Activated T-cell treated with anti-CD3 and anti-CD28 coated beads, Interleukin-2, amount 50 U/mL, for 72 hours (primary cell): ENCODE measurements around the gene FAM219B. TPM values are rescaled to one million over a fixed set of nuclear protein-coding genes. Genes with fewer than 3 reads are reported as not detected.
"Not testable (repeated sequence)": the region's sequence is repeated elsewhere in the genome, so short reads cannot be mapped to it uniquely, and the experiment has no call there.

Experiments
- ATAC-seq, 2 donors: fragments of 150-1000 bp; cut with Tn5 transposase; replicated peaks in 1 of 2; 2 replicates each; pipeline ENCODE4 v1.10.0; 2021; ENCODE audit warnings: moderate library complexity in 2 of 2, mild to moderate bottlenecking in 1 of 2
- DNase-seq, 2 donors: peaks; one replicate each; pipeline ENCODE4 v3.0.0; 2021 to 2022; ENCODE audit warnings: mixed read lengths in 1 of 2
- H3K27ac Mint-ChIP-seq: one replicate; pipeline ENCODE4 v1.8.0; 2022; ENCODE audit warnings: mild to moderate bottlenecking, moderate library complexity, mixed read lengths
- H3K27me3 Mint-ChIP-seq: one replicate; pipeline ENCODE4 v1.8.0; 2022; ENCODE audit warnings: low read depth, mixed read lengths
- H3K36me3 Mint-ChIP-seq, 2 donors: one replicate each; pipeline ENCODE4 v1.8.0; 2022; ENCODE audit warnings: mixed read lengths in 2 of 2, mild to moderate bottlenecking in 1 of 2; ENCODE audit not compliant: insufficient read depth in 2 of 2
- H3K4me1 Mint-ChIP-seq: one replicate; pipeline ENCODE4 v1.8.0; 2022; ENCODE audit warnings: low read depth, mixed read lengths
- H3K4me3 Mint-ChIP-seq, 2 donors: one replicate each; pipeline ENCODE4 v1.8.0; 2022; ENCODE audit warnings: mild to moderate bottlenecking in 2 of 2, mixed read lengths in 2 of 2, moderate library complexity in 2 of 2
- H3K9me3 Mint-ChIP-seq, 2 donors: one replicate each; pipeline ENCODE4 v1.8.0; 2022; ENCODE audit warnings: mixed read lengths in 2 of 2
- total RNA-seq, 2 donors: library from RNA; stranded (reverse); gene quantifications; one replicate each; pipeline ENCODE4 v1.2.3, GENCODE V29; 2022

FAM219B gene
- total RNA-seq, 2 donors from 2014 or later: 88.3 to 90.1 TPM

DNA sequence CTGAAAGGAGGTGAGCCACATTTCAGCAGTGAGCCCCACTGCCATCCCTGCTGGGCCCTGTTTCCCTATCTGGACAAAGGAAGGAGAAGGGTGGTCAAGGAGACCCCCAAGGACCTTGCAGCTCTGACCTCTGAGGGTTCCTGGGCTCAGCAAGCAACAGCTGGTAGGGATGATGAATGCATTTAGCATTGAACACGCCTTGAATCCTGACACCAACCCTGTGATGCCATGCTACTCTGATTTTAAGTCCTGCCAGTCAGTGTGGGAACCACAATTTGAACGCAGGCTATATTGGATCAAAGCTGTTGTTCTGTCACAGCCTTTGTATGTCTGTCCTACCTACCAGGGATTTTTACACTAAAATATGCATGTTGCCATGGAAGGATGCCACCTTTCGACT, 10.3 kb downstream of the FAM219B start:
- H3K36me3 Mint-ChIP-seq: peaks cover 2 to 13% of the 10 kb centered on the region in 2 donors
- no peak overlapping the region for H3K27ac Mint-ChIP-seq
- no peaks in the 10 kb centered on the region for H3K27me3 Mint-ChIP-seq
- ATAC-seq (no peak), DNase-seq (no peak)
- H3K9me3 Mint-ChIP-seq: no peaks in the 10 kb centered on the region
- no peak overlapping the region for H3K4me3 Mint-ChIP-seq
- H3K4me1 Mint-ChIP-seq: peaks cover 32% of the 10 kb centered on the region

DNA sequence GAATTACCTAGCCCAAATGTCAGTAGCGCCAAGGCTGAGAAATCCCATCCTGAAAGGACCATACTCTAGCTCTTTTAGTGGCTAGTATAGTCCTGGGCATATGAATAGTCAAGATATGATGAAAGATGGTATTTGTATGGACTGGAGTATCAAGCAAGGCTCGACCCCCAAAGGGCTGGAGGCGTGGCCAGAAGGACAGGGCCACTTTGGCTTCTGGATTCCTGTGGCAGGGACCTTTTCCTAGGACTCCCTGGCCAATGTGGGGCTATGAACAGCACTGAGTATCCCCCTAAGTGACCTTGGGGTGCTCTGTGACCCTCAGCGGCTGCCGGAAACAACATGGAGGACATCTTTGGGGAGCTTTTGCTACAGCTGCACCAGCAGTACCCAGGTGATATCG, 10.8 kb downstream of the FAM219B start:
- no peak overlapping the region for H3K4me3 Mint-ChIP-seq
- H3K27me3 Mint-ChIP-seq: no peaks in the 10 kb centered on the region
- H3K4me1 Mint-ChIP-seq: peaks cover 32% of the 10 kb centered on the region
- no peak overlapping the region for H3K27ac Mint-ChIP-seq
- no peak for ATAC-seq
- peaks cover 2 to 13% of the 10 kb centered on the region in 2 donors for H3K36me3 Mint-ChIP-seq
- no peaks in the 10 kb centered on the region for H3K9me3 Mint-ChIP-seq
- no peak for DNase-seq

DNA sequence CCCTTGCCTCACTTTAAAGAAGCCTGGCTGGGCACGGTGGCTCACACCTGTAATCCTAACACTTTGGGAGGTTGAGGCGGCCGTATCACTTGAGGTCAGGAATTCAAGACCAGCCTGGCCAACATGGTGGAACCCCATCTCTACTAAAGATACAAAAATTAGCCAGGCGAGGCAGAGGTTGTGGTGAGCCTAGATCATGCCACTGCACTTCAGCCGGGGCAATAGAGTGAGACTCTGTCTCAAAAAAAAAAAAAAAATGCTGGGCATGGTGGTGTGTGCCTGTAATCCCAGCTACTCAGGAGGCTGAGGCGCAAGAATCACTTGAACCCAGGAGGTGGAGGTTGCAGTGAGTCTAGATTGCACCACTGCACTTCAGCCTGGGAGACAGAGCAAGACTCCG, 12.3 kb downstream of the FAM219B start:
- H3K36me3 Mint-ChIP-seq, H3K27me3 Mint-ChIP-seq, H3K9me3 Mint-ChIP-seq, DNase-seq, ATAC-seq, H3K27ac Mint-ChIP-seq, H3K4me3 Mint-ChIP-seq: not testable (repeated sequence)
- peaks cover 43% of the 10 kb centered on the region for H3K4me1 Mint-ChIP-seq

GRCh38 chr15:74893627-74894026, 13.0 kb downstream of the FAM219B start:
- Mint-ChIP-seq H3K4me1 (peaks cover 50% of the 10 kb centered on the region), H3K27me3 (no peaks in the 10 kb centered on the region), H3K4me3 (peak overlapping the region in 1 of 2 donors; percentile 63), H3K27ac (peak overlapping the region; percentile 98), H3K36me3 (peaks cover 0 to 7% of the 10 kb centered on the region in 2 donors), H3K9me3 (no peaks in the 10 kb centered on the region)
- ATAC-seq (peak; percentile 33 to 49), DNase-seq (peak; percentile 35 to 39)

DNA sequence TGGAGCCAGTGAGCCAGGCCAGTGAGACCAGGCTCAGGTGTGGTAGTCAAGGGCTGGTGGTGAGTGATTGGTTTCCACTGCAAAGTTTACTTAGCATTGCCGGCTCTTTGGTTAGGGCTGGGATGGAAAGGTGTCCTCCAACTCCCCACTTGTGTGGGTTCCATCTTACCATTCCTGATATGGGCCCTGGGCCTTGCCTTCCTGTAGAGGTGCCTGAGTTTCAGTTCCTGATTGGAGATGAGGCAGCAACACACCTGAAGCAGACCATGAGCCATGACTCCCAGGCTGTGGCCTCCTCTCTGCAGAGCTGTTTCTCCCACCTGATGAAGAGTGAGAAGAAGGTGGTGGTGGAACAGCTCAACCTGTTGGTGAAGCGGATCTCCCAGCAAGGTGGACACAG, 13.7 kb downstream of the FAM219B start:
- Mint-ChIP-seq H3K9me3 (no peaks in the 10 kb centered on the region), H3K27me3 (no peaks in the 10 kb centered on the region), H3K36me3 (peaks cover 0 to 7% of the 10 kb centered on the region in 2 donors), H3K4me1 (peaks cover 52% of the 10 kb centered on the region), H3K4me3 (no peak overlapping the region), H3K27ac (no peak overlapping the region)
- no peak for DNase-seq
- no peak for ATAC-seq

GRCh38 chr15:74892313-74892712, 14.3 kb downstream of the FAM219B start:
- H3K27ac Mint-ChIP-seq: no peak overlapping the region
- no peak for ATAC-seq
- peaks cover 52% of the 10 kb centered on the region for H3K4me1 Mint-ChIP-seq
- peak; percentile 19 to 29 for DNase-seq
- H3K9me3 Mint-ChIP-seq: no peaks in the 10 kb centered on the region
- peaks cover 0 to 7% of the 10 kb centered on the region in 2 donors for H3K36me3 Mint-ChIP-seq
- no peaks in the 10 kb centered on the region for H3K27me3 Mint-ChIP-seq
- no peak overlapping the region for H3K4me3 Mint-ChIP-seq

DNA sequence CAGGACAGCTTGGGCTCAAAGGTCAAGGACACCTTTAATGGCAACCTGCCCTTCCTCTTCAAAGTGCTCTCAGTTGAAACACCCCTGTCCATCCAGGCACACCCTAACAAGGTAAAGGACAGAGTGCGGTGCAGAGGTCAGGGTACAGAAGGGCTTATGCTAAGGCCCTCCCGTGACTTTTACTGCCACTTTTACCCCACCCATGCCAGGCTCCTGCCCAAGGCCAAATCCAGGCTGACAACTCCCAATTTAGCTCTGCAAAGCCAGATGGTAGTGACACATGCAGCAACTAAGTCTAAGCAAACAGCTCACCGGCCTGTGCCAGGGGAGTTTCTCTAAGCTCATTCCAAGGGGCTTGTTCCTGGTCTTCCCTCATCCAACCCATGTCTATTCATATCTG, 15.2 kb downstream of the FAM219B start:
- peaks cover 0 to 7% of the 10 kb centered on the region in 2 donors for H3K36me3 Mint-ChIP-seq
- ATAC-seq: no peak
- no peaks in the 10 kb centered on the region for H3K27me3 Mint-ChIP-seq
- peaks cover 52% of the 10 kb centered on the region for H3K4me1 Mint-ChIP-seq
- H3K27ac Mint-ChIP-seq: peak overlapping the region; percentile 2
- peak overlapping the region in 1 of 2 donors; percentile 37 for H3K4me3 Mint-ChIP-seq
- H3K9me3 Mint-ChIP-seq: no peaks in the 10 kb centered on the region
- no peak for DNase-seq

DNA sequence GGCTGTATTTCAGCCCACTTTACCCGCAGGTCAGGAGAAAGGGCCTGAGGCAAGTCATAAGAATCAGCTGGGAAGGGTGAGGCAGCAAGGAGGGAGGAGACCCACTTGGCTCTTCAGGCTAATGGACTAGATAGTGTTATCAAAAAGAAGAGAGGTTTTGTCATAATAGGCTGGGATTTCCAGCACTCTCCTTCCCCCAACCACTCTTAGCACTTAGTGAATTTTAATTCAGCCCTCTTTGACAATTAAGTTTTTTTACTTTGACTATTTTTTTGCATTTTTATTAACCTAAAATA, 16.0 kb downstream of the FAM219B start:
- ATAC-seq (no peak), DNase-seq (no peak)
- H3K27ac Mint-ChIP-seq: peak overlapping the region; percentile 35
- peak overlapping the region; percentile 85 to 94 for H3K4me3 Mint-ChIP-seq
- H3K9me3 Mint-ChIP-seq: no peaks in the 10 kb centered on the region
- peaks cover 52% of the 10 kb centered on the region for H3K4me1 Mint-ChIP-seq
- H3K36me3 Mint-ChIP-seq: peaks cover 0 to 7% of the 10 kb centered on the region in 2 donors
- no peaks in the 10 kb centered on the region for H3K27me3 Mint-ChIP-seq

DNA sequence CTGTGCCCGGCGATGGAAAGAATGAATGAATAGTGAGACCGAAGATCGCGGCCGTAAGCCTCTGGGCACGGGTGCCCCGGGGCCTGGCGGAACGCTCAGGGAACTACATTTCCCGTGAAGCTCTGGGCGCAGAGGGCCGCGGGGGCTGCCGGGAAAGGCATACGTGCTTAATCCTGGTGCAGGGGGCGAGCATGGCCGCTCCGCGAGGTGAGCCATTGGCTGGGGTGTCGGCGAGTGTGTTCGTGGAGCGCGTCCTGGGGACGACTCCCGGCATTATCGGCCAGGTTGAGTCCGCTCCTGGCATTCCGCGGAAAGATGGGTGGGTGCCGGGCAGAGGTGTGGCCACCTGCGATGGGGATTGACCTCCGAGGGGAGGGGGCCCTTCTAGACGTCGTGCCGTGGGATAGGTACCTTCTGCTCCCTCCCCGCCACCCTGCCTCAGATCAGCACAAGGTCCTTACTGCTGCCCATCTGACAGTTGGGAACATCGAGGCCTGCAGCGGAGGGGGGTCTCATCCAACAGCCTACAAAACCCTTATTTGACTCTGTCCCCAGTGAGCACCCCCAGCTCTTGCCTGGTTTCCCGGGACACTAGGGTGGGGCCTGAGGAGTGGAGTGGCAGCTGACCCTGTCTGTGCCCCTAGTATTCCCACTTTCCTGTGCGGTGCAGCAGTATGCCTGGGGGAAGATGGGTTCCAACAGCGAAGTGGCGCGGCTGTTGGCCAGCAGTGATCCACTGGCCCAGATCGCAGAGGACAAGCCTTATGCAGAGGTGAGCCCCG, 16.6 kb downstream of the FAM219B start, which contains the start of gene MPI:
Gene MPI (plus strand): TSS at position 160 of the 782 bp plus-strand sequence. CDS start 32 bp downstream, at position 192.
- peak within 1 kb of the TSS; percentile 35 for H3K27ac Mint-ChIP-seq
- H3K36me3 Mint-ChIP-seq: peaks cover 0 to 7% of the 10 kb centered on the region in 2 donors
- DNase-seq (peak; percentile 92 to 93), ATAC-seq (peak; percentile 97 to 99)
- peak within 1 kb of the TSS; percentile 85 to 94 for H3K4me3 Mint-ChIP-seq
- H3K27me3 Mint-ChIP-seq: no peaks in the 10 kb centered on the region
- H3K4me1 Mint-ChIP-seq: peaks cover 52% of the 10 kb centered on the region
- H3K9me3 Mint-ChIP-seq: no peaks in the 10 kb centered on the region

- H3K9me3 Mint-ChIP-seq: no peaks in the 10 kb centered on the region
- peak overlapping the region; percentile 85 to 94 for H3K4me3 Mint-ChIP-seq
- no peaks in the 10 kb centered on the region for H3K27me3 Mint-ChIP-seq
- peaks cover 52% of the 10 kb centered on the region for H3K4me1 Mint-ChIP-seq
- H3K36me3 Mint-ChIP-seq: peaks cover 0 to 7% of the 10 kb centered on the region in 2 donors
- H3K27ac Mint-ChIP-seq: peak overlapping the region; percentile 35
- DNase-seq: peak; percentile 12 to 16
- ATAC-seq: peak; percentile 10 to 15
Observed at GRCh38 chr15:74889390-74889882, 17.2 kb downstream of the FAM219B start.

- Mint-ChIP-seq H3K27me3 (no peaks in the 10 kb centered on the region), H3K4me1 (peaks cover 49% of the 10 kb centered on the region), H3K27ac (no peak overlapping the region), H3K9me3 (no peaks in the 10 kb centered on the region), H3K36me3 (peaks cover 0 to 5% of the 10 kb centered on the region in 2 donors), H3K4me3 (peak overlapping the region; percentile 85 to 94)
- ATAC-seq (no peak), DNase-seq (no peak)
Observed at GRCh38 chr15:74888716-74889115, 17.9 kb downstream of the FAM219B start.

- H3K9me3 Mint-ChIP-seq, ATAC-seq, DNase-seq, H3K36me3 Mint-ChIP-seq, H3K4me3 Mint-ChIP-seq, H3K27ac Mint-ChIP-seq, H3K27me3 Mint-ChIP-seq: not testable (repeated sequence)
- peaks cover 38% of the 10 kb centered on the region for H3K4me1 Mint-ChIP-seq
Observed at GRCh38 chr15:74887537-74888193, 19.0 kb downstream of the FAM219B start.

GRCh38 chr15:74885461-74885860, 21.2 kb downstream of the FAM219B start:
- H3K27ac Mint-ChIP-seq: no peak overlapping the region
- H3K9me3 Mint-ChIP-seq: no peaks in the 10 kb centered on the region
- H3K27me3 Mint-ChIP-seq: no peaks in the 10 kb centered on the region
- no peak for ATAC-seq
- peaks cover 20% of the 10 kb centered on the region for H3K4me1 Mint-ChIP-seq
- no peak for DNase-seq
- no peaks in the 10 kb centered on the region for H3K36me3 Mint-ChIP-seq
- no peak overlapping the region for H3K4me3 Mint-ChIP-seq
